AG08396 (cell line): ENCODE results near the gene SH3TC1.
A peak's percentile ranks its signal among the peaks of the same experiment; 100 is the strongest.

ENCODE experiments used
- DNase-seq: peaks from one replicate; pipeline ENCODE4 v3.0.0; 2012; ENCODE audit warnings: low spot score, mixed read lengths

Gene SH3TC1

DNA sequence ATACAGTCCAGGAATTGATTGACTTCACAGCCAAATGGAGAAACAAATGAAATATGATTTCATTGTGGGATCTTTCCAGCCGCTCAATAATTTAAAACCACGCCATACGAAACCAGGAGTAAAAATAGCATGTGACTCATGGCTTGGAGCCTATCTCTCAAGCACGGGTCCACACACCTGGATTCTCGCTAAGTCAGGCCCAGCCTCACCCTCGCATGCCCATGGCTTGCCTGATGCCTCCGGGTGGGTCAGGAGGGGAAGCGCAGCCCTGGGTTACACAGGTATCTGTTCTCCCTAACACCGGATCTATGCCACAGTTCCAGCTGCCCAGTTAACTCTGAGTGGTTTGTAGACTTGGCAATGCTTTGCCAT lies 34.9 kb upstream of the SH3TC1 start:
- DNase-seq: no peak

DNA sequence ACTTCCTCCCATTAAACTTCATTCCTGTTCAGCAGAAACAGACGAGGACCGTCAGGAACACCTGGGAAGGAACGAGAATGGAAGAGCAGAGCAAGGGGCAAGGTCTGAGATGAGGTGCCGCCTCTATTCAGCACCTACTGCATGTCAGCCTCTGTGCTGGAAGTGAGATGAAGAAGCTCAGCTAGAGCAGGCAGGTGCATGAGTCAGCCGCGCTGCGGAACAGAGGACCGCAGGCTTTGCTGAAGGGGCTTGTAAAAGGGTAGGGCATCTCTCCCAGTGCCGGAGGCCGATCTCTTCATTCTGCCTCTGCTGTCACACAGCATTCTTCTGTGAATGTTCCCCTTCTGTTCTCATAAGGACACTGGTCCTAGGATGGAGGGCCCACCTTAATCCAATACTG lies 34.4 kb upstream of the SH3TC1 start:
- no peak for DNase-seq

DNA sequence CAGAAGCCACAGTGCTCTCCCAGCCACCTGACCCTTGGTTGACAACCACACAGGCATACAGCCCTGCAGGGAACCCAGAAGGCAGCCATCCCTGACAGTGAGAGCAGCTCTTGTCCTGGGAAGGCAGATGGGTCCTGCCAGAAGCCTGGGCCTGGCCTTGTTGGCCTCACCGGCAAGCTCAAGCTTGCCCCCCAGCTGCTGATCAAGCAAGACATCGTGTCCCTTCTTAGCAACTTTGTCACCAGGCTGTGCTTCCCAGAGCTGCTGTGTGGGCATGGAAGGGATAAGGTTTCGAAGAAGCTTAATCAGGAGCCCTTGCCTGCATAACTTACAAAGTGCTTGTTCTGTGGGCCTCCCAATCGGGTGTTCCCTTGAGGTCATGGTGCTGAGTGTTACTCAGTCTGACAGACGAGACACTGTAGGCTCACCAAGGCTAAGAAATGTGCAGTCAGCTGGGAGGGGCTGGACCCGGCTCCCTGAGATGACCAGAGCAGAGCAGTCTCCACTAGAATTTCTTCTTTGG lies 33.7 kb upstream of the SH3TC1 start:
- DNase-seq: no peak

DNA sequence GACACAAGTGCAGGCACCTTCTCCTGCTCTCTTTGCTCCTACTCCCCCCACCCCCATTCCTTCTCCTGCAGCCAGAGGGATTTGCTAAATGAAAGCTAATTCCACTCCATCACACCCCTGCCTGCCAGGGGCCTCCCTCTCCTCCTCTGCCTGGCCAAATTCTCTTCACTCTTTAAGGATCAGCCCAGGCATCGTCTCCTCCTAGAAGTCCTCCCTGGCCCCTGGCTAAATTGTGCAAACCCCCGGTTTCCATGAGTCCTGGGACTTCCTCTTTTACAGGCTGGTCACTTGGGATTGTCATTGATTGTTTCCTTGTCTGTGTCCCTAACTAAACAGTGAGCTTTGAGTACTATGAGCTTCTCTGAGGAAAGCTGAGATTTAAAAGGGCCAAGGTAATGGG lies 31.8 kb upstream of the SH3TC1 start:
- no peak for DNase-seq

DNA sequence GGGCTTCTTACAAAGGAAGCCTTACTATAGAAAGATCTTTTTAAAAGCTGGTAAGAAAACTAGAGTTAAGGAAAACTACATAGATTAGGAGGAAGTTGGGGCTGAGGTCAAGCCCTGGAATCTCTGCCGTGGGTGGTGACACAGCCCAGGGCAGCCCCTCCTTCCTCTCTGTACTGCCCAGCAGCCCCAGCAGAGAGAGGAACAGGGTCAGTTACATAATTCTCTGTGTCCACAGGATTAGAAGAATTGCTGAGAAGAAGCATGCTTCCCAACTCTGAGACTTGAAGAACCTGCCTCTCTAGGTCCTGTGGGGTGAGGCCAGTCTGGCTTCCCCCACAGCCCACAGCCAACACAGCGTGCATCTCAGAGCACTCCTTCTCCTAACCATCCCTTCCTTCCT lies 31.3 kb upstream of the SH3TC1 start:
- no peak for DNase-seq

DNA sequence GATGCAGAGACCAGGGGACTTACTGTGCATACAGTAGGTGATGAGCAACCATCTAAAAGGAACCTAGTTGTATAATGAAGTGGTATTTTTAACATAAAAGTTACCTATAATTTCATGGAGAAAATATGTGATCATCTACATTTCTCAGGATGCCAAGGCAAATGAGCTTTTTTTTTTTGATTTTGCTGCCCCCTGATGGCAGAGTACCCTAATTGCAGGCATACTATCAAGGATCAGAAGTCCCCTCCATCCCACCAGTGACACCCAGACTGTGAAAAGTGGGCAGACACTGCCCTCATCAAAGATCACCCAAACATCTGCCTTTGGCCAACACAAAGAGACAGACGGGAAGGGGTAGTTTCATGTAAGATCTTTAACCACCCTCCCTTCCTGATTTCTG lies 30.9 kb upstream of the SH3TC1 start:
- DNase-seq: no peak

DNA sequence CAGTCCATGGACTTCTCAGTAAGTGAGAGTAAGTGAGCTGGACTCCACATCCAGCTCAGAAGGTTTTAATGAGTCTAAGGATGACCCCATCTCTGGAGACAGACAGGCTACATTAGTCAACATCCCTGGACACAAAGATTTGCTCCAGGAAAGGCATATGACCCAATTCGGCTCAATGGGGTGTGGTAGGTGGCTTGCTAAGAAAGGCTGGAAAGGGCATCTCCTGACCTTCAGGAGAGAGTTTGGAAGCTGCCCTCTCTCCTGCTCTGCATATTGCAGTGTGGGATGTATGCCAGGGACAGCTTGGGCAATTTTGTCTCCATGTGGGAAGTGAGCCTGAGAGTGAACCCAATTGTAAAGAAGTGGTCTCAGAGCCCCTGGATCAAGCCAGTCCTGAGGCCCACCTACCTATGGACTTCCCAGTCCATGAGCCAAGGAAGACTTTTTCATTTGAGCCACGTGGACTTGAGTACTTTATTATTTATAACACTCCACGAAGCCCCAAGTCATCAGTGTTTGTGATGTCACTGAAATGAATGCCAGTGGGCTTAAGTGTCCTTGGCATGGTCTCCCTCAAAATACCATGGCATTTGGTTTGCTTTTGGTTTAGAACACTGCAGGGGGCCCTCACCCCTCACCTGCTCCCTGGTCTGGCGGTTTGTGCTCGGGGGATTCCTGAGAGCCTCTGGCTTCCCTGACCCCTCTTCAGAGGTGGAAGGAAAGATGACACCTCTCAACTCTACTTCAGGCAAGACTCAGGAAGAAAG lies 30.1 kb upstream of the SH3TC1 start:
- DNase-seq: no peak

DNA sequence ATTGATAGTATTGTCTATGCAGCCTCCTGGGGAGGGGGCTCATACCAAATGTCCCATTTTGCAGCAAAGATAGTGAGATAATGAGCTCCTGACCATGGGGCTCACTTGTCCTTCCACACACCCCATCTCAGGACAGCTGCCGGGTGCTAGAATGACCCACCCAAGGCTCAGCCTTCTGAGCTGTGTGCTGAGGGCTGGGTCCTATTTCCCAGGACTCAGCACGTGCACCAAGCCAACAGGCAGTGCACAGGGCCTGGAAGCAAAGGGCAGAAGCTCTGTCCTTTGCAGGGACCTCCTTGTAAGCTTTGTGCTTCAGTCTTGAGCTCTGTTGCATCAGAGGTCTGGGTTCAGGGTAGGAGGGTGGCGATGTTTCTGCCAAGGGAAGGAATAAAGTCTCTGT lies 29.3 kb upstream of the SH3TC1 start:
- DNase-seq: no peak

DNA sequence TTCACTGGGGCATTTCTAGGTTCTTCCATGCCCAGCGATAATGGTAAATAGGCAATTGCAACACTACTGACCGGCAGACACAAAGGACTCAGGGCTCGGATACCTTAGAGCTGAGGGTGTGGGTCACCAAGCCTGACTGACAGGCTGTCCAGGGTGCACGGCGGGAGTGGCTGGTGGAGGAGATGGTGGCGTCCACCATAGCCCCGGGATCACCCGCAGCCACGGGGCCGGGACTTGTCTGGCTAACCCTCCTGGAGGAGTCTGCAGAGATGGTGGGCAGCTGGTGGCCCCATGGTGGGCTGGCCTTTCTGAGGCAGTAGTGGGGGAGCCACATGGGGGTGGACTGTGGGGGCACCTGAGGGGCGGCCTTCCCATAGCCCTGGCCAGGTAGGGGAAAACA lies 28.7 kb upstream of the SH3TC1 start:
- no peak for DNase-seq

DNA sequence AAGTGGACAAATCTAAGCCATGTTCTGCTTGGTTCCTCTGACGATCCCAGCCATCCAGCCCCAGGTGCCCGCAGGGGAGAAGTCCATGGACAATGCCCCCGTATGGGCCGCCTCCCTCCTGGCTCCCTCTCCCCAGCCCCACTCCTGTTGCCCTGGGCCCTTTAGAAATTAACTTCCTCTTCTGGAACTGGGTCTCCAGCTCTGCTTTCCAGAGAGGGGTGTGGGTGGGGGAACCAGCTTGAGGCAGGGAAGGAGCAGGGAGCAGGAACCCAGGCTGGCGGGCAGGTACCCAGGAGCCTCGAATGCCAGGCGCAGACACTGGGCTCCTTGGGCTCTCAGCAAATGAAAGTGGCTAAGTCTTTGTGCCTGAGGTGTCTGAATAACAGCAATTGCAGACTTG lies 27.8 kb upstream of the SH3TC1 start:
- DNase-seq: no peak

DNA sequence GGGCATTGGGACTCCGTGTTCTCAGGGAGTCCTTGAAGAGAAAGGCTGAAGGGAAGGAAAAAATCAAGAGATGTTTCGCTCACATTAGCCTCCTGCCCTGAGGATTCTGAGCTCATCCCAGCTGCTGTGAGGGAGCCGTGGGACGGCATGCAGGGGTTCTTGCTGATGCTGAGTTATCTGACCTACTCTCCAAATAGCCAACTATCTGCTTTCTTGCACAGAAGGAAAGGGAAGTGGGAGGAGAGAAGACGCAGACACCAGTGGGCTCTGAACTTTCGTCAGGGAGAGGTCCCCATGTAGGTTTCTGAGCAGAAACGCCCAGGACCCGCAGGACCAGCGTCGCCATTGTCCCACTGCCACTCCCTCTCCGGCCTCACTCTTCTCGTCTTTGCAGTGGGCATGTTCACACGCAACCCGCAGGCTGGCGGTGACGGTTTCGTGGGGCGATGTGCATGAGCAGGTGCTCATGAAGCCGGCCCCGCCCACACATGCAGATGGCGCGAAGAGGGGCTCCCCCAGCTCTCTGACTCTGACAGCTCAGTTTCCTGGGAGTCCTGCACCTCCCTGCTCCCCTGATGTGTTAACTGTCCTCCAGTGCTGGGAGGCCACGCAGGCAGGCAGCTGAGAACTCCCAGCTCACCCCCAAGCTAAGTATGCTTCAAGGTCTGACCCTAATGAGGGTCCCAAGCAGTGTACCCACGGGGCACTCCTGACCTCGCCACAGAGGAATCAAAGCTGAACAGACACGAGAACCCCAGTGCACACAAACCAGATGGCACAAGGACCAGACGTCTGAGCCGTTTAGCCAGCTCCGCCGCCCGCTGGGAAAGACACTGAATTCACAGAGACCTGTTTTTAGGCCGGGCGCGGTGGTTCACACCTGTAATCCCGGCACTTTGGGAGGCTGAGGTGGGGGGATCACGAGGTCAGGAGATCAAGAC lies 26.8 kb upstream of the SH3TC1 start:
- no peak for DNase-seq

DNA sequence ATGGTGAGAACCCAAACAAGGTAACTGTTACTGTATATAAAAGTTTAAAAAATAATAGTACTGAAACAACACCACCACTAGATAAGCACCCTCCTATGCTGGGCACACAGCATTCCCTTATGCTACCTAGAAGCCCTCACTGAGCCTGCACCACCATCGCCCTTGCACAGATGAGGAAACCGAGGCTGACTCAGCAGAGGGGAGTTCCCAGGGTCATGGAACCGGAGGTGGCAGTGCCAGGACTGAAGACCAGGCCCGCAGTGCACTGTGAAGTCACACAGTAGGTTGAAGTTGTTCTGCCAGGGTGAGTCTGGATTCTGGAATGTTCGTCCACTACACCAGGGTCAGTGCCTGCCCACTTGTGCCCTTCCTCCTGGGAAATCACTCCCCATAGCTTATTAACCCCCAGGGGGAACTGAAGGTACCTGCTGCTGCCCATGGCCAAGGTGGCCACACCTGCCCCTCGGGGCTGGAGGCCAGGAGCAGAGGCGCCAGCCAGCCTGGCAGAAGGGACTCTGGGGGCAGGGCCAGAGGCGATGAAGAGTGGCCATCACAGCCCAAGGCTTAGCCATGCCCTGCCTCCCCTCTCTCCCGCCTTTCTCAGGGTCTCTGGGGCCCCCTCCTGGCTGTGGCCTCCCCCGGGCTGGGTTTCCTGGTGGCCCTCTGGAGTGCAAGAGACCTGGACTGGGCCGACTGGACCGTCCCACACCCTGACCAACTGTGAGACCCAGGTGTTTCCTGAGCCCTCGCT lies 25.4 kb upstream of the SH3TC1 start:
- DNase-seq: no peak

DNA sequence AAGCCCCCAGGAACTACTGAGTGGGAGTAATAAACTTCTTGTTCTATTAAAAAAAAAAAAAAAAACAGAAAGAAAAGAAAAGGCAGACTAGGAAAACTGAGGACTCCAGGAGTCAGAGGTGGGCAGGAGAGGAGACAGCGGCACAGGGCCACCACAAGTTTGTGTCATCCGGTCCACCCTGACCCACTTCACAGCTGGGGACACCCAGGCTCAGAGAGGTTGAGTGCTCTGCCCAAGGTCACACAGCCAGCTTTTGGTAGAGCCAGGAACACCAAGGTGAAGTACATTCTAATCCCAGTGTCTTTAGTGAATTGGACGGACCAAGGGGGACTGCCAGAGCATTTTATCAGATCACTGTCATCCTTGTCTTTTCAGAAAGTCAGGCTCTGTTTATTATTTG lies 24.1 kb upstream of the SH3TC1 start:
- no peak for DNase-seq

DNA sequence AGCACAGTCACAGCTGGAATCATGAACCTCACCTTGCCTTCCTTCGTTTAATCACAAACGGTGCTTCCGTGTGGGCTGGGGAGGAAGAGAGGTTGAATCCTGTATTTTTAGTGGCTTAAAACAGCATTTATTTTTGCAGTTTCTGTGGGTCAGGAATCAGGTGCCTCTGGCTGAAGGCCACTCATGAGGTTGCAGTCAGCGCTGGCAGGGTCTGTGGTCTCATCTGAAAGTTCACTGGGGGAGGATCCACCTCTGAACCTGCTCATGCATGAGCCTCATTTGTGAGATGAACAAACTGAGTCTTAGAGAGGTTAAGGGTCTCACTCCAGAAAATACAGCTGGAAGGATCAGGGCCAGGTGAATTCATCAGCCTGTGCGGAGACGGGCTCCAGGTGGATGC lies 23.4 kb upstream of the SH3TC1 start:
- DNase-seq: no peak

DNA sequence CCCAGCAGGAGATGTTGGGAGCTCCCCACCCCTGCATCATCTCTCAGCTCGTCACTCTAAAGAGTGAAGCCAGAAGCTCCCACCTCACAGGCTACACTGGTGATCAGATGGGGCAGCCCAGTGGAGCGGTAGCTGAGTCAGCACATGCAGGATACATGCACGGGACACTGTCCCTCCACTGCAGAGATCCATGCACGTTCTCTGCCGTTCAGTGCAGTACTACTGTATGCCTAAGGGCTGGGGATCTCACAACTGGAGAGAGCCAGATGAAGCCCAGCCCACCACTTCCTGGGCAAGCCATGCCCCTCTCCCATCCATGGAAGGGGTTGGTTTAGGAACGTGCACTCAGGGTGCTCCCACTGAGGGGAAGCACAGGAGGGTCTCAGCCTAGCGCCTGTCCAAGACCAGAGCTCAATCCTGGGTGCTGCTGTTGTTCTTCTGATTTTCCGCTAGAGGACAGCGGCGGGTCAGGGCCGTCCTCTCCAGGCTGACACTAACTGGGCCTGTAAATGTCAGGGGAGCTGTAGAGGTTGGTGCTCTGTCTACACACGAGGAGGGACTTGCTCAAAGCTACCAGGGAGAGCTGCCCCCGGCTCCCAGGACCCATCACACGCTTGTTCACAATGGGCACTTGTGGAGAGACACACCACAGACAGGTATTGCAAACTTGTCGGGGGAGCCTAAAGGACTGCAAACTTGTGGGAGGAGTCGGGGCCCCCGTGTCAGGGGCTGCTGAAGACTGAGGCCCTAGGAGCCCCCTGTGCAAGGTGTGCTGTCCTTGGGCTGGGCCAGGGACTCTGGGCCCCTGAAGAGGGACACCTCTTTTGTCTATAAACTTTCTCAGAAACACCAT lies 22.3 kb upstream of the SH3TC1 start:
- peak; percentile 74 for DNase-seq

DNA sequence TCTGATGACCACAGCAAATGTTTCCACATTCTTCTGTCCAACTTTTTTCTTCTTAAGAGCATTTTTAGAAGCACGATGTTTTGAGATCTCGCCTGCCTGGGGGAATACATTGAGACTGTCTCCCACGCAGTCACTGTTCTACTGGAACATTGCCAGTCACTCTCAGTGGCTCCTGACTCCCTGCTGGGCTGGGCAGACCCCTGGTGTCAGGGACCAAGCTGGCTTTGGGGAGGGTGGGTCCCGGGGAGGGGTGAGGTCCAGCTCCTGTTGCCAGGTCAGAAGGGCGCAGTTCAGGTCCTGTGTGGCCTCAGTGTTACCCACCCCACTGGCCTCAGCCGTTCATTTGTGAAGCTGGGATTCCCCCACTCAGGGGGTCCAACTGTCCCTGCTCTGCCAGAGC lies 21.5 kb upstream of the SH3TC1 start:
- no peak for DNase-seq

DNA sequence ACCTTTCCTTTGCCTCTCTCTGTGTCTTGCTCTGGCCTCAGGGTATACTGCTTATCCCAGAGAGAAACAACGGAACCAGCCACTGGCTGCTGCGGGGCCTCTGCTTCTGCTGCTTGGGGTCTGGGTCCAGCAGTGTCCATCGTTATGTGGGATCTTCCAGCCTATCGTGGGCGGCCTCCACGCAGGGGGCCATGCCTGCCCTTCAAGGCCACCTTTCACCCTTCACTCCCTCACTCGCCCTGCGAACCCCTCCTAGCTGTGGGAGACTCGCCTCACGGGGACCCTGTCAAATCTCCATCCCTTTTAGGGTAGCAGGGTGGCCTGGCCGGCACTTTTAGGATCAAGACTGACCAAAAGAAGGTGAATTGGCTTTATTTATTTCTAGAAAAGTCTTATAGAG lies 21.1 kb upstream of the SH3TC1 start:
- DNase-seq: no peak

DNA sequence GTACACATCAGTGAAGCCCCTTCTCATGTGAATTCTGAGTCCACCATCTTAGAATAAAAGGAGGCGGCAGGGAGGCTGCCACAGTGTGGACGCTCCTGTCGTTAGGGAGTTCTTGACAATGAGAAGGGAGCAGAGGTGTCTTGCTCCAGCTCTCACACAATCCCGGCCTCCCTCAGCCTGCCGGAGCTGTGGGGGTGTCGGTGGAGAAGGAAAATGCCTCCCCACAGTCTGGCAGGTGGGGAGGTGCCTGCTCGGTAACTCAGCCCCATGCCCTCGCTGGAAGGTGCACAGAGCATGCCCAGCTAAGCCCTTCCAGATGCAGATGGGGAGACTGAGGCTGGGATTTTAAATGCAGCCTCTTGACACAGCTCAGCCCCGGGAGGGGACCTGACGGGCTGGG lies 20.0 kb upstream of the SH3TC1 start:
- DNase-seq: no peak

DNA sequence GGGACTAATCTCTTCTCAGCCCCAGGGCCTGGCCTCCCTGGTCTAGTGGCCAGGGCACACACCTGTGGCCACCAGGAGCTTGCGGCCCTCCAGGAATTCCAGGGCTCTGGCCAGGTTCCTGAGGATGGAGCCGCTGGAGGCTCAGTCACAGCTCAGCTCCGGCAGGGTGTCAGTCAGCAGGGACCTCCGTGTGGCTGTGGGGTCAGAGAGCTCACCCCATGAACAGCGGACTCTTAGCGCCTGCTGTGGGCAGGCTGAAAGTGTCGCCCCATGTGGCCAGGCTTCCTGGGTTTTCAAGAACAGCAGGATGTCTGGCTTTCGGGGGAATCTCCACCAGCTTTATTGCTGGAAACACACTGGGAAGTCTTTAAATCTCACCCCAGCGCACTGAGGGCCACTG lies 19.3 kb upstream of the SH3TC1 start:
- no peak for DNase-seq

DNA sequence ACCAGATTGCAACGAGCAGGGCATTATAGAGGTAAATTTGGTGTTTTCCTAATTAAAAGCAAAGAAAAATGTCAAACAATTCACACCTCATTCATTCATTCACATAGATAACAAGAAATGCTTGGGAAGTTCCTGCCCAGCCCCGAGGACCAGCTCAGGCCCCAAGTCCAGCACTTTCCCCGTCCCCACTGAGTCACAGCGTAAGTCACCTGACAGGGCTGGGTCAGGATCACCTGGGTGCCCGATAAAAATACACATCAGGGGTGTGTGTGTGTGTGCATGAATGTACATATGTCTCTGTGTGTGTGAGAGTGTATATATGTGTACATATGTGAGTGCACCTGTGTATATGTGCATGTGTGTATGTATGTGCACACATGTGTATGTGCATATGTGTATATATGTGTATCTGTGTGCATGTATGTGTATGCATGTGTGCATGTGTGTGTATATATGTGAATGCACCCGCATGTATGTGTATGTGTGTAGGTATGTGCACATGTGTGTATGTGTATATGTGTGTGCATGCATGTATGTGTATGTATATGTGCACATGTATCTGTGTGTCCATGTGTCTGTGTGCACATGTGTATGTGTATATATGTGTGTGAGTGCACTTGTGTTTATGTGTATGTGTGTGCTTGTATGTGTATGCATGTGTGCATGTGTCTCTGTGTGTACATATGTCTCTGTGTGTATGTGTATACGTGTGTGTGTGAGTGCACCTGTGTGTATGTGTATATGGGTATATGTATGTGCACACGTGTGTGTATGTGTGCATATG lies 18.6 kb upstream of the SH3TC1 start:
- no peak for DNase-seq

DNA sequence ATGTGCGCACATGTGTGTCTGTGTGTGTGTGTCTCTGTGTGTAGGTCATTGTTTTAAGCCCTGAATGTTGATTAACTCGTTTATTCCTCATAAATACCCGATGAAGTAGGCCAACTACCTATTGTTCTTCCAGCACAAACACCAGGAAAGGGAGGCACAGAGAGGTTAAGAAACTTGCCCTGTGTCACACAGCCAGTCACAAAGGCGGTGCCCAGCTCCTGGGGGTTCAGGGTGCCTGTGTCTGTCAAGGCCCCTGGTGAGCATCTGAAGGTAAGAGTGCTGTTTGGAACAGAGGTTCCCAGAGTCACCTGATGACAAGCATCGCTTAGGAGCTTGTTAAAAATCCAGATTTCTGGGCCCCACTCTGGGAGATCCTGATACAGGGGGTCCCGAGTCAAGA lies 18.0 kb upstream of the SH3TC1 start:
- DNase-seq: no peak
